PC-9 (cell line): ENCODE results near the gene CACNG5. TPM values are rescaled to one million over a fixed set of nuclear protein-coding genes. Genes with fewer than 3 reads are reported as not detected.

Experiments used
- BruUV-seq: library from RNA; stranded (reverse); fragments of 400-500 nt; replicated peaks from 2 replicates; lab custom pipeline; 2021; lab: Mats Ljungman, UMichigan
- CTCF ChIA-PET: fragments of 300-600 bp; sonication (Branson Sonifier 250); formaldehyde crosslinking; loops from one replicate; lab custom pipeline; 2022; ENCODE audit warnings: antibody characterized with exemption; lab: Charles Lee
- POLR2A ChIA-PET: fragments of 300-600 bp; sonication (Branson Sonifier 250); formaldehyde crosslinking; loops from one replicate; lab custom pipeline; 2022; ENCODE audit warnings: antibody characterized with exemption; ENCODE audit not compliant: unreplicated experiment; lab: Charles Lee
- DNase-seq, 2 experiments: peaks; one replicate each; pipeline versions ENCODE4 v3.0.0 to v3.0.0-alpha.2; 2015 to 2022; ENCODE audit warnings: mixed read lengths in 1 of 2
- H2AFZ ChIP-seq: fragments of 200-600 bp; sonication (generic); 2 replicates; pipeline ENCODE4 v1.8.1; 2017; ENCODE audit warnings: antibody characterized with exemption
- H3F3A ChIP-seq: fragments of 200-600 bp; sonication (generic); 2 replicates; pipeline ENCODE4 v1.8.1; 2017; ENCODE audit warnings: antibody characterized with exemption, mild to moderate bottlenecking, low read depth; ENCODE audit not compliant: insufficient read depth
- H3K27ac ChIP-seq: fragments of 200-600 bp; sonication (generic); 2 replicates; pipeline ENCODE4 v1.6.1; 2016; ENCODE audit warnings: mixed run types
- H3K27me3 ChIP-seq: fragments of 200-600 bp; sonication (generic); 2 replicates; pipeline ENCODE4 v1.6.1; 2016; ENCODE audit warnings: low read depth, mixed run types; ENCODE audit not compliant: insufficient read depth
- H3K36me3 ChIP-seq: fragments of 200-600 bp; sonication (generic); 2 replicates; pipeline ENCODE4 v1.6.1; 2016; ENCODE audit warnings: low read depth, mixed run types
- H3K4me1 ChIP-seq: fragments of 200-600 bp; sonication (generic); replicated peaks from 2 replicates; pipeline ENCODE4 v1.6.1; 2016; ENCODE audit warnings: mixed run types; ENCODE audit not compliant: insufficient read depth
- H3K4me2 ChIP-seq: fragments of 200-600 bp; sonication (generic); 2 replicates; pipeline ENCODE4 v1.6.1; 2017; ENCODE audit warnings: mixed run types
- H3K4me3 ChIP-seq: fragments of 200-600 bp; sonication (generic); 2 replicates; pipeline ENCODE4 v1.6.1; 2016; ENCODE audit warnings: mixed run types
- H3K79me2 ChIP-seq: fragments of 200-600 bp; sonication (generic); 2 replicates; pipeline ENCODE4 v1.6.1; 2017; ENCODE audit warnings: low read depth, mixed run types
- H3K9me2 ChIP-seq: fragments of 200-600 bp; sonication (generic); 2 replicates; pipeline ENCODE4 v1.8.1; 2017; ENCODE audit warnings: mild to moderate bottlenecking; ENCODE audit not compliant: insufficient read depth
- H3K9me3 ChIP-seq: fragments of 200-600 bp; sonication (generic); 2 replicates; pipeline ENCODE4 v1.8.1; 2016; ENCODE audit warnings: low read depth; ENCODE audit not compliant: insufficient read depth
- H4K20me1 ChIP-seq: fragments of 200-600 bp; sonication (generic); 2 replicates; pipeline ENCODE4 v1.8.1; 2017; ENCODE audit not compliant: insufficient read depth
- EZH2 ChIP-seq: fragments of 200-600 bp; sonication (generic); IDR thresholded peaks from 2 replicates; pipeline ENCODE4 v1.8.0; 2017; ENCODE audit warnings: antibody characterized with exemption, low read depth
- intact Hi-C: fragments of 100-400 bp; cut with micrococcal nuclease; formaldehyde crosslinking; loops from one replicate; pipeline ENCODE4 v1.10.0; 2022; ENCODE audit not compliant: unreplicated experiment
- total RNA-seq: library from RNA; stranded (reverse); gene quantifications from 2 replicates; pipeline ENCODE4 v1.2.3, GENCODE V29; 2021
- TF ChIP-seq, protein P1 (sequence below): fragments of 200-600 bp; sonication (generic); conservative IDR thresholded peaks from 2 replicates; pipeline ENCODE4 v1.6.1; 2017; ENCODE audit warnings: mixed run types, antibody characterized with exemption, mild to moderate bottlenecking, moderate library complexity

CACNG5 gene
- total RNA-seq, 1 experiment from 2014 or later, result not detected

DNA sequence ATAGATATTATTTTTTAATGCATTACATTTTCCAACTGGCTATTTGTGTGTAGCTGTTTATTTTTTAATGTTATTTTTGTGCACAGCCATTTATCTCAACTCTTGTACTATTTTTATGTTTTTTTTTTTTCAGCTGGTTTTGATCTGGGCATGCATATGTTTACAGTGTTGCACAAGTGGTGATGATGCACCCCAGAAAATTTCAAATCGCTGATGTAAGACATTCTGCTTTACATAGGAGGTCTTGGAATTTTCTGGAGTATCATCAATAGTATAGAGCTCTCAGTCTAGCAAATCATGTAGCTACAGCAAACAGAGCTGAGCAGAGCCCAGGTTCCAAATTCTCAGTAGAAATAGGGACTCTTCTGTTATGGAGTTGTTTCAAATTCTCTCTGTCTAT lies 30.2 kb downstream of the CACNG5 start:
- Histone ChIP-seq H3K4me3 (no peak overlapping the region), H3K27ac (no peak overlapping the region), H3K4me1 (no peaks in the 10 kb centered on the region), H4K20me1 (no peaks in the 10 kb centered on the region), H3K9me3 (no peaks in the 10 kb centered on the region), H3F3A (no peaks in the 10 kb centered on the region), H2AFZ (no peak overlapping the region), H3K4me2 (no peak overlapping the region), H3K79me2 (no peaks in the 10 kb centered on the region), H3K27me3 (peaks cover 26% of the 10 kb centered on the region), H3K36me3 (no peaks in the 10 kb centered on the region), H3K9me2 (no peaks in the 10 kb centered on the region)
- BruUV-seq, result no TSS peak
- POLR2A ChIA-PET, result interaction anchor here (0.7 to 0.8 kb wide), 2 partner anchors 134 to 340 kb away, joined by 3 to 11 read pairs; no protein-coding TSS in a partner anchor
- DNase-seq, result no peak
- no peak for TF ChIP-seq EZH2
- intact Hi-C loops, result no loop called here
- CTCF ChIA-PET, result no interaction called here

- DNase-seq, result no peak
- H3K27me3 ChIP-seq, result peaks cover 93% of the 10 kb centered on the region
- no peak overlapping the region for H3K27ac ChIP-seq
- no peaks in the 10 kb centered on the region for H3K79me2 ChIP-seq
- TF ChIP-seq, protein P1, sequence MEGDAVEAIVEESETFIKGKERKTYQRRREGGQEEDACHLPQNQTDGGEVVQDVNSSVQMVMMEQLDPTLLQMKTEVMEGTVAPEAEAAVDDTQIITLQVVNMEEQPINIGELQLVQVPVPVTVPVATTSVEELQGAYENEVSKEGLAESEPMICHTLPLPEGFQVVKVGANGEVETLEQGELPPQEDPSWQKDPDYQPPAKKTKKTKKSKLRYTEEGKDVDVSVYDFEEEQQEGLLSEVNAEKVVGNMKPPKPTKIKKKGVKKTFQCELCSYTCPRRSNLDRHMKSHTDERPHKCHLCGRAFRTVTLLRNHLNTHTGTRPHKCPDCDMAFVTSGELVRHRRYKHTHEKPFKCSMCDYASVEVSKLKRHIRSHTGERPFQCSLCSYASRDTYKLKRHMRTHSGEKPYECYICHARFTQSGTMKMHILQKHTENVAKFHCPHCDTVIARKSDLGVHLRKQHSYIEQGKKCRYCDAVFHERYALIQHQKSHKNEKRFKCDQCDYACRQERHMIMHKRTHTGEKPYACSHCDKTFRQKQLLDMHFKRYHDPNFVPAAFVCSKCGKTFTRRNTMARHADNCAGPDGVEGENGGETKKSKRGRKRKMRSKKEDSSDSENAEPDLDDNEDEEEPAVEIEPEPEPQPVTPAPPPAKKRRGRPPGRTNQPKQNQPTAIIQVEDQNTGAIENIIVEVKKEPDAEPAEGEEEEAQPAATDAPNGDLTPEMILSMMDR, result no peak
- TF ChIP-seq EZH2, result no peak
- no peaks in the 10 kb centered on the region for H3K9me3 ChIP-seq
- H2AFZ ChIP-seq, result no peak overlapping the region
- BruUV-seq, result no TSS peak
- POLR2A ChIA-PET, result no interaction called here
- H3K36me3 ChIP-seq, result no peaks in the 10 kb centered on the region
- H3F3A ChIP-seq, result no peaks in the 10 kb centered on the region
- H3K4me2 ChIP-seq, result no peak overlapping the region
- no peak overlapping the region for H3K4me3 ChIP-seq
- CTCF ChIA-PET, result no interaction called here
- intact Hi-C loops, result no loop called here
- H3K4me1 ChIP-seq, result no peaks in the 10 kb centered on the region
- no peaks in the 10 kb centered on the region for H4K20me1 ChIP-seq
- no peaks in the 10 kb centered on the region for H3K9me2 ChIP-seq
Observed at GRCh38 chr17:66873962-66874361, 39.0 kb downstream of the CACNG5 start.

DNA sequence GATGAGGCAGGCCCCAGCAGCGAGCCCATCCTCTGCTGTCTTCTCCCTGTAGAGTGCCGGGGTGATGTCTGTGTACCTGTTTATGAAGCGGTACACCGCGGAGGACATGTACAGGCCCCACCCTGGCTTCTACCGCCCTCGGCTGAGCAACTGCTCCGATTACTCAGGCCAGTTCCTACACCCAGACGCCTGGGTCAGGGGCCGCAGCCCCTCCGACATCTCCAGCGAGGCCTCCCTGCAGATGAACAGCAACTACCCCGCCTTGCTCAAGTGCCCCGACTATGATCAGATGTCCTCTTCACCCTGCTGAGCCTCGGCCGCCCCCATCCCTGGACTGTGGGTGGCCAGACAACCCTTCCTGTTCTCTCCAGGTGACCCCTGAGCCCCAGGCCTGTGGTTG lies 50.0 kb downstream of the CACNG5 start:
- Histone ChIP-seq H3K4me1 (no peaks in the 10 kb centered on the region), H3K4me2 (no peak overlapping the region), H3K9me3 (no peaks in the 10 kb centered on the region), H3K4me3 (no peak overlapping the region), H3F3A (no peaks in the 10 kb centered on the region), H3K27me3 (peaks cover 61% of the 10 kb centered on the region), H3K9me2 (no peaks in the 10 kb centered on the region), H3K79me2 (no peaks in the 10 kb centered on the region), H3K36me3 (no peaks in the 10 kb centered on the region), H2AFZ (no peak overlapping the region), H4K20me1 (no peaks in the 10 kb centered on the region), H3K27ac (no peak overlapping the region)
- DNase-seq, result no peak
- ChIA-PET CTCF (no interaction called here), POLR2A (no interaction called here)
- BruUV-seq, result no TSS peak
- intact Hi-C loops, result no loop called here
- TF ChIP-seq, protein P1, result no peak
- no peak for TF ChIP-seq EZH2

DNA sequence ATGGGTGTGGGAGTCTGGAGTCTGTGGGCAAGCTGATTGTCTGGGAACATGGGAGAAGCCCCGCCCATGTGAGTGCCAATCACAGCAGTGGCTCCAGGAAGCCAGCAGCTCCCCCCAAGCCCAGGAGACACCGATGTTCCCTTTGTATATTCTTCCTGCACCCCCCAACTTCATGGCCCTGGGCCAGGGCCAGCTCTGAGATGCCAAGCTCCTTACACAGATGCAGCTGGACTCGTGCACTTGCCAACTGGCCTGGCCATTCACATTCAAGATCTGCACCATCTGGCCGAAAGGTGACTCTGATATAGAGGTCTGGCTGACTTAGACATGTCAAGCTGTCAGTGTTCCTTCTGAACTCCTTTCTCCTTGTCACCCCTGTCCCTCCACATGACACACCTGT lies 50.5 kb downstream of the CACNG5 start:
- no TSS peak for BruUV-seq
- no peaks in the 10 kb centered on the region for H3K79me2 ChIP-seq
- CTCF ChIA-PET, result no interaction called here
- no peak overlapping the region for H3K27ac ChIP-seq
- no peaks in the 10 kb centered on the region for H3K4me1 ChIP-seq
- intact Hi-C loops, result no loop called here
- no peaks in the 10 kb centered on the region for H3K9me3 ChIP-seq
- no peak overlapping the region for H3K4me3 ChIP-seq
- POLR2A ChIA-PET, result no interaction called here
- H4K20me1 ChIP-seq, result no peaks in the 10 kb centered on the region
- H3F3A ChIP-seq, result no peaks in the 10 kb centered on the region
- H3K27me3 ChIP-seq, result peaks cover 56% of the 10 kb centered on the region
- no peaks in the 10 kb centered on the region for H3K36me3 ChIP-seq
- H3K9me2 ChIP-seq, result no peaks in the 10 kb centered on the region
- no peak overlapping the region for H3K4me2 ChIP-seq
- TF ChIP-seq, protein P1, result no peak
- H2AFZ ChIP-seq, result no peak overlapping the region
- DNase-seq, result no peak
